ENCODE data around the gene ZNF101. TPM values are rescaled to one million over a fixed set of nuclear protein-coding genes. Genes with fewer than 3 reads are reported as not detected.

ZNF101 gene
- total RNA-seq (ENCODE audit: low replicate concordance), result 10.6 and 11.2 TPM in 2 replicates
- long read RNA-seq, full-length matches to known transcripts, result 3 of 4 reads
- long read RNA-seq, partial matches to known transcripts, result 0 of 4 reads
- long read RNA-seq, other reads (novel, unspliced or antisense), result 1 of 4 reads

GRCh38 chr19:19668230-19669012, at the start of gene ZNF101:
Gene ZNF101, plus strand, starts transcription at chr19:19668839. Its CDS starts 125 bp downstream, at chr19:19668964.
- peak within 1 kb of the TSS; percentile 91 for H3K4me3 Mint-ChIP-seq
- no peaks in the 10 kb centered on the region for H3K36me3 Mint-ChIP-seq
- peak; percentile 88 for DNase-seq (ENCODE audit: extremely low spot score, unreplicated experiment)
- H3K27ac Mint-ChIP-seq, result peak within 1 kb of the TSS; percentile 76
- no peaks in the 10 kb centered on the region for H3K9me3 Mint-ChIP-seq
- TF ChIP-seq CTCF (conservative IDR thresholded peaks at IDR 0.05), result no peak
- H3K4me1 Mint-ChIP-seq (ENCODE audit: unreplicated experiment), result peaks cover 11% of the 10 kb centered on the region
- no peaks in the 10 kb centered on the region for H3K27me3 Mint-ChIP-seq

- Mint-ChIP-seq H3K27me3 (no peaks in the 10 kb centered on the region), H3K9me3 (no peaks in the 10 kb centered on the region), H3K27ac (peak overlapping the region; percentile 79), H3K36me3 (no peaks in the 10 kb centered on the region), H3K4me3 (peak overlapping the region; percentile 91), H3K4me1 (ENCODE audit: unreplicated experiment) (peaks cover 26% of the 10 kb centered on the region)
- TF ChIP-seq CTCF (conservative IDR thresholded peaks at IDR 0.05), result no peak
- no peak for DNase-seq (ENCODE audit: extremely low spot score, unreplicated experiment)
Observed at GRCh38 chr19:19619181-19619848, 49.3 kb upstream of the ZNF101 start.

DNA sequence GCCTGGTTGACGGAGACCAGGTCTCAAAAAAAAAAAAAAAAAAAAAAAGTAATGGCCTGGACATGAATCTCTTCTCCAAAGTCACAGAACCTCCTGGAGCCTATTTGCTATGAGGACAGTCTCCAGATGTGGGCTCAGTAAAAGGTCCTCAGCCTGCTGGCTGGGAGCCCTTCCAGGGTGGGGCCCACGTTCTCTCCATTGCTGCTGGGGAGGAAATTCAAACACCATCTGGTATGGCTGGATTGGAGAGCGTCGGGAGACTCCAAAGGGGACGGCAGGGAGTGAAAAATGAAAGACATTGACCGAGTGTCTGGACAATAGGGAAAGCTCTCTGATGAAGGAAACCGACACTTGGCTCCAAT, 48.8 kb upstream of the ZNF101 start:
- Mint-ChIP-seq H3K4me1 (ENCODE audit: unreplicated experiment) (peaks cover 26% of the 10 kb centered on the region), H3K4me3 (peak overlapping the region; percentile 28), H3K27me3 (no peaks in the 10 kb centered on the region), H3K27ac (no peak overlapping the region), H3K36me3 (no peaks in the 10 kb centered on the region), H3K9me3 (no peaks in the 10 kb centered on the region)
- DNase-seq (ENCODE audit: extremely low spot score, unreplicated experiment), result no peak
- TF ChIP-seq CTCF (conservative IDR thresholded peaks at IDR 0.05), result no peak

GRCh38 chr19:19623383-19623782, 45.3 kb upstream of the ZNF101 start:
- no peak for TF ChIP-seq CTCF (conservative IDR thresholded peaks at IDR 0.05)
- no peak overlapping the region for H3K27ac Mint-ChIP-seq
- H3K9me3 Mint-ChIP-seq, result no peaks in the 10 kb centered on the region
- no peak for DNase-seq (ENCODE audit: extremely low spot score, unreplicated experiment)
- H3K4me3 Mint-ChIP-seq, result no peak overlapping the region
- no peaks in the 10 kb centered on the region for H3K27me3 Mint-ChIP-seq
- peaks cover 6% of the 10 kb centered on the region for H3K36me3 Mint-ChIP-seq
- H3K4me1 Mint-ChIP-seq (ENCODE audit: unreplicated experiment), result peaks cover 29% of the 10 kb centered on the region

DNA sequence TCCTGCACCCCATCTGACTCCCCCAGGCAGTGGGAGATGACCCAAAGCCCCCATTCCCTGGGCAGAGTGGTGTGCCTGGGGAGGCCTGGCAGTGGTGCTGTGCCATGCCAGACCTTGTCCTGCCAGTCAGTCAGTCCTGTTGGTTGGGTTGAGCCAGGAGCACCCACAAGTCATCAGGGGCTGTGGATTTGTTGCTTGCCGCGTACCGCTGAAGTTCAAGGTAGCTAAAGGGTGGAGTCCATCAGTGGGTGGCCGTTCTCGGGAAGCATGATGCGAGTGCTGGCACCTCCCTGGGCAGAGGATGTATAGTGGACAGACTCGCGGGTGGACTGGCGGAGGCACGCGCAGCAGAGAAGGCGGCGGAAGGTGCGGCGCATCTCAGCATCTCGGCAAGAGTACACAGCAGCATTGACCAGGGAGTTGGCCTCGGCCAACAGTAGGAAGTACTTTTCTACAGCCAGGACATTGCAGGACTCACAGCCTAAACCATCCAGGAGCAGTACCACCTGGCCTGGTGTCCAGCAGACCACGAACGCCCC, 44.5 kb upstream of the ZNF101 start:
- Mint-ChIP-seq H3K4me1 (ENCODE audit: unreplicated experiment) (peaks cover 27% of the 10 kb centered on the region), H3K27me3 (no peaks in the 10 kb centered on the region), H3K9me3 (no peaks in the 10 kb centered on the region), H3K27ac (no peak overlapping the region), H3K36me3 (peaks cover 6% of the 10 kb centered on the region), H3K4me3 (no peak overlapping the region)
- TF ChIP-seq CTCF (conservative IDR thresholded peaks at IDR 0.05), result no peak
- DNase-seq (ENCODE audit: extremely low spot score, unreplicated experiment), result no peak
